Cortex of kidney (tissue), 1 donor: ENCODE data around the gene MAST2.
"Not testable (repeated sequence)": the region's sequence is repeated elsewhere in the genome, so short reads cannot be mapped to it uniquely, and the experiment has no call there.

Experiments
- DNase-seq: peaks from one replicate; lab custom pipeline; 2025; lab: John Stamatoyannopoulos, UW

Gene MAST2

GRCh38 chr1:46021046-46021996, 217.9 kb downstream of the MAST2 start:
- no peak for DNase-seq

DNA sequence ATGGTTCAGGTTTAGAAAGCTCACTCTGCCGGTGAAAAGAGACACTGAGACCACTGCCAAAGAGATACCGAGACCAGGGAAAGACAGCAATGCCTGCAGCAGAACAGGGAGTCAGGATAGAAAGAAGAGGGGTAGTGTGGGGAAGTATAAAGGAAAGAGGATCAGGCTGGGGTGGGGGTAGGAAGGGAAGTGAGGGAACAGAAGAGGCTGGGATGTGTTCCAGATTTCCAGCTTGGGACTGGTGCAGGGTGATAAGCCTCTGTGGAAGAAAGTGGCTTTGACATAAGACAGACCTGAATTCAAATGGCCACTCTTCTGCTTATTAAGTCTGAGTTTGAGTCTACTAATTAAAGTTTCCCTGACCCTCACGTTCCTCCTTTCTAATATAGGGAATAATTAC, 223.1 kb downstream of the MAST2 start:
- DNase-seq = no peak

GRCh38 chr1:46027788-46028573, 224.6 kb downstream of the MAST2 start:
- DNase-seq = no peak

DNA sequence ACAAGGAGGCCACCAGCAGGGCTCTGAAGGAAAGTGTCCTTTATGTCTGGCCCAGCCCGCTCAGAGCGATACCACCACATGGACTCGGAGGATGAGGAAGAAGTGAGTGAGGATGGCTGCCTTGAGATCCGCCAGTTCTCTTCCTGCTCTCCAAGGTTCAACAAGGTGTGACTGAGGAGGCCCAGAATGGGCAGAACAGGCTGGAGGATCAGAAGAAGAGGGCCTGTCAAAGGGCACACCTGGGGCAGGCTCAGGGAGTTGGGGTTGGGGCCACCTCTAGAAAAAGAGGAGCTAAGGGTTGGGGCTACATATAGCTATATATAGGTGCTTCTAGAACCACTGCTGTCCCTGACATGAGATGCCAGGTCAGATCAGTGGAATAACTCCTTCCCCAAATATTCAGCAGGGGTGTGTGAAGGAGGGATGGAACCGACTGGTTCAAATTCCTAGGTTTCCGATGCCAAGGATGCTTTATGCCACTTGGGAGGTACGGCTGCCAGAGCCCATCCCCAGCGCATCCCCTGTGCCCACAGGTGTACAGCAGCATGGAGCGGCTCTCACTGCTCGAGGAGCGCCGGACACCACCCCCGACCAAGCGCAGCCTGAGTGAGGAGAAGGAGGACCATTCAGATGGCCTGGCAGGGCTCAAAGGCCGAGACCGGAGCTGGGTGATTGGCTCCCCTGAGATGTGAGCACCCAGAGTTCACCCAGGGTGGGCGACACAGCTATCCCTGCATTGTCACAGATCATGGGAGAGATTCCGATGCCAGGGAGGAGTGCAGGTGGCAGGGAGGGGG, 226.9 kb downstream of the MAST2 start:
- no peak for DNase-seq

- DNase-seq = no peak
These were observed 227.7 kb downstream of the MAST2 start for GRCh38 chr1:46030876-46031660.

DNA sequence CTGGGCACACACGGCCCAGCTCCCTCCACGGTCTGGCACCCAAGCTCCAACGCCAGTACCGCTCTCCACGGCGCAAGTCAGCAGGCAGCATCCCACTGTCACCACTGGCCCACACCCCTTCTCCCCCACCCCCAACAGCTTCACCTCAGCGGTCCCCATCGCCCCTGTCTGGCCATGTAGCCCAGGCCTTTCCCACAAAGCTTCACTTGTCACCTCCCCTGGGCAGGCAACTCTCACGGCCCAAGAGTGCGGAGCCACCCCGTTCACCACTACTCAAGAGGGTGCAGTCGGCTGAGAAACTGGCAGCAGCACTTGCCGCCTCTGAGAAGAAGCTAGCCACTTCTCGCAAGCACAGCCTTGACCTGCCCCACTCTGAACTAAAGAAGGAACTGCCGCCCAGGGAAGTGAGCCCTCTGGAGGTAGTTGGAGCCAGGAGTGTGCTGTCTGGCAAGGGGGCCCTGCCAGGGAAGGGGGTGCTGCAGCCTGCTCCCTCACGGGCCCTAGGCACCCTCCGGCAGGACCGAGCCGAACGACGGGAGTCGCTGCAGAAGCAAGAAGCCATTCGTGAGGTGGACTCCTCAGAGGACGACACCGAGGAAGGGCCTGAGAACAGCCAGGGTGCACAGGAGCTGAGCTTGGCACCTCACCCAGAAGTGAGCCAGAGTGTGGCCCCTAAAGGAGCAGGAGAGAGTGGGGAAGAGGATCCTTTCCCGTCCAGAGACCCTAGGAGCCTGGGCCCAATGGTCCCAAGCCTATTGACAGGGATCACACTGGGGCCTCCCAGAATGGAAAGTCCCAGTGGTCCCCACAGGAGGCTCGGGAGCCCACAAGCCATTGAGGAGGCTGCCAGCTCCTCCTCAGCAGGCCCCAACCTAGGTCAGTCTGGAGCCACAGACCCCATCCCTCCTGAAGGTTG, 231.4 kb downstream of the MAST2 start:
- DNase-seq = no peak

- no peak for DNase-seq
These were observed 233.8 kb downstream of the MAST2 start for GRCh38 chr1:46036894-46037839.

GRCh38 chr1:46039571-46040052, 236.2 kb downstream of the MAST2 start:
- DNase-seq = no peak

DNA sequence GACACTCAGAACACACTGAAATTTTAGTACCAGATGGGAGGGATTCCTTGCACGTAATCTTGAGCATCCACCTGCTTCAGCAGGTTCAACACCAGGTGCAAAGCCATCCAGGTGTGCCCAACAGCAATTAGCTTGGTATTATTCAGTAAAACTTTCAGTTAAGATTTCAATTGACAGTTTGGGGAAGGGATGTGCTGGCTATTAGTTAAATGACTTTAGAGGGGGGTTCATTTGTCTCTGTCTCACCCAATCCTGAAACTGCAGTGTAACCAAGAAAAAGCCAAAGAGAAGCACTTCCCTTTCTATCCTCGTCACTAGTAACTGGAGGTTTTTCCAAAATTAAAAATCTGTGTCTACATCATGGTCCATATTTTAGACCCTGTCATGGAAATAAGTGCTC, 238.1 kb downstream of the MAST2 start:
- DNase-seq = no peak

GRCh38 chr1:46041974-46042373, 238.6 kb downstream of the MAST2 start:
- no peak for DNase-seq

DNA sequence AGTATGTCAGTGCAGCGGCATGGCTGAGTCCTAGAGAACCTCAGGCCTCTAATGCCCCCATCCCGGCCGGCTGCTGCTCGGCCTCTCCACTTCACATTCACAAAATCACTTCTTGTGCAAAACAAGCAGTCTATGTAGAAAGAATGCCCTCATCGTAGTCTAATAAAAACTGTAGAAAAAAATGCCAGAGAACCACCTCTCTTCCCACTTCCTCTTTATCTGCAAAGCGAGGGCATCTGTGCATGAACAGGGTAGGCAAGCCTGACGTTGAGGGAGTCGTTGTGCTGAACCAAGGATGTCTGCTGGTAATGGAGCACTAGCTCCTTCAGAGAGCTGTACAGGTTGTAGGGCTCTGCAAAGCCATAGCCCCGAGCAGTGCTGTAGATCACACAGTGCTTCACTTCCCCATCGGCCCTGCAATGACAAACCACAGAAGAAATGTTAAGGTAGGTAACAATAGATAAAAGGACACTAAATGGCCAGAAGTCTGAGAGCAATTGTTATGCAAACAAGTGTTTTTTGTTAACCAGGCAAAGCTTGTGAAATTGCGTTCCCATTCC, 240.1 kb downstream of the MAST2 start:
- DNase-seq = no peak

- DNase-seq = no peak
These were observed 240.7 kb downstream of the MAST2 start for GRCh38 chr1:46044116-46044515.

DNA sequence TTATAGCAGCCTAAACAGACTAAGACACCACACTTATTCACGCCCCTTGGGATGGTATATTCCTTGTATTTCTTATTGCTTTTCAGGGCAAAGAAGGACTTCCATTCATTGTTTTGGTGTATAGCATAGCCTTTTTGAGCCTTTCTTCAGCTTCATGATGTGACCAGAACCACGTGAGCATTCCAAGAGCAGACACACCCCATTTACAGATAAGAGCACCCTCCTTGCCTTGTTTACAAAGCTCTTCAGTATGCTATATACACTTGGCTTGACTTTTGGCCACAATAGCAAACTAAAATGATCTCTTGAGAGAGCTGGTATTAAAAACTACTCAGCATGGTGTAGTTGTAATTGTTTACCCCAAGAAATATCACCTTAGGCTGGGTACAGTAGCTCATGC, 250.3 kb downstream of the MAST2 start:
- no peak for DNase-seq

DNA sequence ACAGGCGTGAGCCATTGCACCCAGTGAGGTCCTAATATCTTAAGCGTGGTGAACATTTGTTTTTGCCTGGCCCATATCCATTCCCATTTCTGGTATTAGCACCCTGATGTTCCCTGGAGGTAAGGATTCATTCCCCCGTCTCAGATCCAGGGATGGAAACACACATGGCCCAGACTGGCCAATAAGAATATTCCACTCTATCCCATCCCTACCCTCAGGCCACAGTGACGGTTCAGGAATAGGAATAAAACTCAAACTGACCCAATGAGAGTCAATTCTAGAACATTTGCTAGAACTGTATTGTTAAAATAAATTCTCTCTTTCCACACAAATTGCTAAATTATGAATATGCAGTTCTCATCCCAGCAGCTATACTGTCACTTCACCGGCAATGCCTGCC, 252.9 kb downstream of the MAST2 start:
- DNase-seq = no peak

DNA sequence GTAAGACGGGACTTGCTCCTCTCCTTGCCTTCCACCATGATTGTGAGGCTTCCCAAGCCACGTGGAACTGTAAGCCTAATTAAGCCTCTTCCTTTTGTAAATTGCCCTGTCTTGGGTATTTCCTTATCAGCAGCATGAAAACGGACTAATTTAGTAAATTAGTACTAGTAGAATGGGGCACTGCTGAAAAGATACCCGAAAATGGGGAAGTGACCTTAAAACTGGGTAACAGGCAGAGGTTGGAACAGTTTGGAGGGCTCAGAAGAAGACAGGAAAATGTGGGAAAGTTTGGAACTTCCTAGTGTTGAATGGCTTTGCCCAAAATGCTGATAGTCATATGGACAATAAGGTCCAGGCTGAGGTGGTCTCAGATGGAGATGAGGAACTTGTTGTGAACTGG, 253.8 kb downstream of the MAST2 start:
- DNase-seq = not testable (repeated sequence)

DNA sequence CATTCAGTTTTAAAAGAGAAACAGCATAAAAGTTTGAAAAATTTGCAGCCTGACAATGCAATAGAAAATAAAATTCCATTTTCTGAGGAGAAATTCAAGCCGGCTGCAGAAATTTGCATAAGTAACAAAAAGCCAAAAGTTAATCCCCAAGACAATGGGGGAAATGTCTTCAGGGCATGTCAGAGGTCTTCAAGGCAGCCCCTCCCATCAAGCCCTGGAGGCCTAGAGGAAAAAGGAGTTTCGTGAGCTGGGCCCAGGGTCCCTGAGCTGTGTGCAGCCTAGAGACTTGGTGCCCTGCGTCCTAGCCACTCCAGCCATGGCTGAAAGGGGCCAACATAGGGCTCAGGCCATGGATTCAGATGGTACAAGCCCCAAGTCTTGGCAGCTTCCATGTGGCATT, 254.4 kb downstream of the MAST2 start:
- DNase-seq = no peak

DNA sequence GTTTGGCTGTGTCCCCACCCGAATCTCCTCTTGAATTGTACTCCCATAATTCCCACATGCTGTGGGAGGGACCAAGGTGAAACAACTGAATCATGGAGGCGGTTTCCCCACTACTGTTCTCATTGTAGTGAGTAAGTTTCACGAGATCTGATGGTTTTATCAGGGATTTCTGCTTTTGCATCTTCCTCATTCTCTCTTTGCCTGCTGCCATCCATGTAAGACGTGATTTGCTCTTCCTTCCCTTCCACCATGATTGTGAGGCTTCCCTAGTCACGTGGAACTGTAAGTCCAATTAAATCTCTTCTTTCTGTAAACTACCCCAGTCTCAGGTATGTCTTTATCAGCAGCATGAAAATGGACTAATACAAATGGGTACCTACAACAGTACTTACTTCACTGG, 255.5 kb downstream of the MAST2 start:
- no peak for DNase-seq

DNA sequence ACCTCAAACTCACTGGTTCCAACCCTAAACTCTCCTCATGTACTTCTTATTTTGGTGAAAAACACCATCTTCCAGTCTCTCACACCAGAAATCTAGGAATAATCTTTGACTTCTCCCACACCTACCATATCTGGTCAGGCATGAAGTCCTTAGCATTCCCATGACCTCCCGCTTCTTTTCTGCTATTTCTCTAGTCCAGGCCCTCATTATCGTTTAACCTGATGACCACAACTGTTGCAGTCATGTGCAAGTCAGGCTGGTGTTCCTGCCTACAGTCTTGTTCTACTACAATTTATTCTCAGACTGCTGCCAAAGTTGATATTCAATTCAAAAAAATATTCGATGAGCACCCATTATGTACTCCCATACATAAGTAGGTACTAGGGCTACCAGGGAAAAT, 257.7 kb downstream of the MAST2 start:
- no peak for DNase-seq
